ENCODE measurements around the gene REP15. TPM values are rescaled to one million over a fixed set of nuclear protein-coding genes. Genes with fewer than 3 reads are reported as not detected.

REP15 gene, protein sequence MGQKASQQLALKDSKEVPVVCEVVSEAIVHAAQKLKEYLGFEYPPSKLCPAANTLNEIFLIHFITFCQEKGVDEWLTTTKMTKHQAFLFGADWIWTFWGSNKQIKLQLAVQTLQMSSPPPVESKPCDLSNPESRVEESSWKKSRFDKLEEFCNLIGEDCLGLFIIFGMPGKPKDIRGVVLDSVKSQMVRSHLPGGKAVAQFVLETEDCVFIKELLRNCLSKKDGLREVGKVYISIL
- total RNA-seq: 0.82 TPM in 1 of 2 replicates, not detected in the other

DNA sequence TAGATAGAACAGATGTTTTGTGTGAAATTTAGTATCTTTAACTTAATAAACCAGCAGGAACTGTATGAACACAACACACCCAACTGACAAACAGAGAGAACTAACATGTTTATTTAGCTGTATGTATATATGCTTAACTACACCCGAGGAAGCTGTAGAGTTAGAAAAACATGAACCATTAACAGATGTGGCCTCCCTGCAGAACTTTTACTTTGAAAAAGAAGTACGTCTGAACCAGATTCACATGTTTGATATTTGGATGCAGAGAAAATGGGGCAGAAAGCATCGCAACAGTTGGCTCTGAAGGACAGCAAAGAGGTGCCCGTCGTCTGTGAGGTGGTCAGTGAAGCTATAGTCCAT, at the start of gene REP15:
TSS of gene REP15 (plus strand) at position 155 of the 360 bp plus-strand sequence. CDS start at position 271, 116 bp downstream.

DNA sequence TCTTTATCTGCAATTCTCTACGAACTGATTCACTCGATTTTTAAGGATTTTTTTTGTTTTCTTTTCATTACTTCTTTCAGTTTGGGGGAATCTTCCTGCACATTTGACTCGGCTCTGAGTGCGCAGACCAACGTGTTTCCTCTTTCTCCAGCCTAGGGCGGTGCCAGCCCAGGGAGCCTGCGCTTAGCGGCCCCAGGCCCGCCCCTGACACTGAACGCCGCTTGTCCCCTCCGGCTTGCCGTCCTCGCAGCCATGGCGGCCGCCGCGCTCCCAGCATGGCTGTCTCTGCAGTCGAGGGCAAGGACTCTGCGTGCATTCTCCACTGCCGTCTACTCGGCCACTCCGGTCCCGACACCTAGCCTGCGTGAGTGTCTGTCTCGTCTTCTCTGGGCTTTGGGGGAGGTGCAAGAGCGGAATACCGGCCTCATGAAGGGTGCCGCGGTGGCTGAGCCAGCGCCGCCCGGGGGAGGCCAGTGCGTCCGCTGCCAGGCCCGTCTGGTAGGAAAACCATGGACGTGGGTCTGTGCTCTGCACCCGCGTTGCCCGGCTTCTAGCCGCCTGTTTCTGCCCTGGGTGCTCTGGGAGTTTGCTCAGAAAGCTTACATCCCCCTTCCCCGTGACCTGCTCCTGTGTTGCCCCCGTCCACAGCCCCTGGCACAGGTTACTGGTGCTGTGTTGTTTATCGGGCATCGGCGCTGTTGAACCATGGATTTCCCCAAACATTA, 14.5 kb downstream of the REP15 start, which contains the start of gene MRPS35:
TSS of gene MRPS35 (plus strand) at position 241 of the 725 bp plus-strand sequence. CDS start at position 253, 12 bp downstream.

Other genes with a start within 250 kb of the REP15 start
- gene SMCO2, start 249.7 kb upstream of the REP15 start, total RNA-seq: not detected in 2 replicates
- 36.3 and 39.7 TPM in 2 replicates for gene PPFIBP1, start 172.2 kb upstream of the REP15 start, total RNA-seq
- gene MRPS35, start 14.4 kb downstream of the REP15 start, total RNA-seq: 43.1 and 44.7 TPM in 2 replicates
- 14.1 and 16.8 TPM in 2 replicates for gene KLHL42, start 83.8 kb downstream of the REP15 start, total RNA-seq
- gene MANSC4, start 83.8 kb downstream of the REP15 start, total RNA-seq: not detected in 2 replicates